CD4-positive, alpha-beta T cell treated with Interleukin-4 for 1 hour (primary cell): ENCODE data around the gene BANF1.
A peak's percentile ranks its signal among the peaks of the same experiment; 100 is the strongest.

Experiments
- DNase-seq, 2 donors: peaks; one replicate each; pipeline ENCODE4 v3.0.0-alpha.2; 2020 to 2022

The BANF1 gene

DNA sequence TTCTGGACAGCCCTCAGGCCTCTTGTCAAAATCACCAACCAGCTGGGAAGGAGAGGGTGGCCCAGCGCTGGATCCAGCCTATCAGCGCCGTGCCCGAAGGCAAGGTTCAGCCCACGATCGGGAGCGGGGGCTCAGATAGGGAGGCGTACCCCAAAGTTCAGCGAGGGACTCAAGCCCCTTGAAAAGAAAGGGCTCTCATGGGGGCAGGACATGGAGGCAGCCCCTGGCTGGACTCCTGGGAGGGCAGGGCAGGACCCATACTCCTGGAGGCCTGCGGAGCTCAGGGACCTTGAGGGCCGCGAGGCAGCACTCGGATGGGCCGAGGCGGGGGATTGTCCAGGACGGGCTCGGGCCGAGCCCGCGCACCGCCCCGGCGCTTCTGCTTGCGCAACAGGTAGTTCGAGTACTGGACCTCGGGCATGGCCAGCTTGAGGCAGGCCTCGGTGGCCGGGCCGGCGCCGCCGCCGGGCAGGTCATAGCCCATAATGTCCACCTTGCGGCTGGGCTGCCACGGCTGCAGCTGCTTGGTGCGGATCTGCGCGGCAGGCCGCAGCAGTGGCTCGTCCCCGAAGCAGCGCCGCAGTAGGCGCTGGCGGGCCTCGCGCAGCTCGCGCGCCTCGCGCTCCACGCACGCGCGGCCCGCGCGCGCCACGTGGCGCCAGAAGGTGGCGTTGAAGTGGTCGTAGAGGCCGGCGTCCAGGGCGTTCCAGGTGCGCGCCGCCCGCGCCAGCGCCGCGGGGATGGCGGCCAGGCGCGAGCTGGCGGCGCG, 40.1 kb downstream of the BANF1 start:
- no peak for DNase-seq

DNA sequence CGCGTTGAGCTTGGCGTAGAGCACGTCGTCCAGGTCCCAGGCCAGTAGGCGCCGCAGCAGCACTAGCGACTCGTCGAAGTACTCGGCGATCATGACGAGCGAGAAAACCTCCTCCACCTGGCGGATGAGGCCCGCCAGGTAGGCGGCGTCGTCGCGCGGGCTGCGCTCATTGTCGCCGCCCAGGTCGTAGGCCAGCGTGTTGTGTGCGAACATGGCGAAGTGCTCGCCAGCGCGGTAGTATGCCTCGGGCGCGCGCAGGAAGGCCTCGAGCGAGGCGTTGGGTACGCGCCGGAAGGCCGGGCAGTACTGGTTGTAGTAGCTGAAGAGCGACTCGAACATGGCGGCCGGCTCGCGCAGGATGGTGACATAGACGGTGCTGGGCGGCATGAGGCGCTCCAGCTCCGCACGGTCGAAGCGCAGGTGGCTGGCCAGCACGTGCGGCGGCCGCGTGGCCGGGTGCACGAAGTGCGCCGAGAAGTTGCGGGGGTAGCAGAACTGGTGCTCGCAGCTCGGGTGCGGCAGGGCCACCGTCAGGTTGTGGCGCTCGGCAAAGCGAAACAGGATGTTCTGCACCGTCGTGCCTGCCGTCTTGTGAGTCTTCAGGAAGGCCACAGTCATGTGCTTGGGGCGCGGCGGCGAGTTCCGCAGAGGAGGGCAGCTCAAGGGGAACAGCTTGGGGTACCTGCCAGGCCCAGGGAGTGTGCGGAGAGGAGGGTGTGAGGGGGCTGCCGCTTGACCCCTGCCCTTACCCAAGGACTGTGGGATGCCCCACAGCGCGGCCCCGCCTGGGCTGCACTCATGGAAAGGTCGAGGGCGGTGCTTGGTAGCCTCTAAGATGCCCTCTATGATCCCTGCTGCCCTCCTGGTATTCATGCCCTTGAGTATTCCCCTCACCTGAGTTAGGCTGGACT, 40.9 kb downstream of the BANF1 start:
- DNase-seq: no peak

DNA sequence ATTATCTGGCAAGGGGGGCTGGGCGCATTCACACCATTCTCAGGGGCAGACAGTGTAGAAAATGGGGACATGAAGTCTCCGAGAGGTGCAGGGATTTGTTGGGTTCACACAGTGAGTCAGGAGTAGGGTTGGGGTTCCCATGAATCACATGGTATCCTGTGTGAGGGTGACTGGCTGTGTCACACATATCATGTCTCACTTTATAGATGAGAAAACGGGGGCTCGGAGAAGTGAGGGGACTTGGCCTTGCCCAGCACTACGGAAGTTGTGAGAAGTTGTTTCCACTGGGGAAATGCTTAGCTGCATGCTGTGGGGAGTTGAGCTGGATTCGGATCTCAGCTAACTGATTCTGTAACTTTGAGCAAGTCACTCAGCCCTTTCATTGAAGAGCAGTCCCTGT, 42.5 kb downstream of the BANF1 start:
- DNase-seq: peak in 1 of 2 donors; percentile 23

DNA sequence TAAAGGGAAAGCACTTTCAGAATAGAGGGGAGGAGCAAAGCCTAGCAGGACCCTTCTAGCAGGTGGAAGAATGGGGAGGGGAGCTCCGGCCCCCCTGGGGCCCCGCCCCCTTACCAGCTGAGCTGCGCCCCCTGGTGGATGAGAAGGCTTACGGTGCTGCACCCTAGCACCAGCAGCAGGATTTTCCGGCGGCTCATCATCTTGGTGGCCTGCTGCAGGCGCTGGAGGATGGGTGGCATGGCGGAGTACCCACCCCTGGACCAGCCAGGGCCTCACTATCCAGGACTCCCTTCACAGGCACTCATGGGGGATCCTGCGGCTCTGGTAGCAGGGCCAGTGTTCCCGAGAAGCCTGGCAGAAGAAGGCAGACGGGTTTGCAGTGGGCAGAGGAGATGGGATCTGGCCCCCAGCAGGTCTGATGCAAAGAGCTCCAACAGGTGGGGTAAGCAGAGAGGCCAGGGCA, 42.9 kb downstream of the BANF1 start:
- DNase-seq: peak; percentile 82 to 85

DNA sequence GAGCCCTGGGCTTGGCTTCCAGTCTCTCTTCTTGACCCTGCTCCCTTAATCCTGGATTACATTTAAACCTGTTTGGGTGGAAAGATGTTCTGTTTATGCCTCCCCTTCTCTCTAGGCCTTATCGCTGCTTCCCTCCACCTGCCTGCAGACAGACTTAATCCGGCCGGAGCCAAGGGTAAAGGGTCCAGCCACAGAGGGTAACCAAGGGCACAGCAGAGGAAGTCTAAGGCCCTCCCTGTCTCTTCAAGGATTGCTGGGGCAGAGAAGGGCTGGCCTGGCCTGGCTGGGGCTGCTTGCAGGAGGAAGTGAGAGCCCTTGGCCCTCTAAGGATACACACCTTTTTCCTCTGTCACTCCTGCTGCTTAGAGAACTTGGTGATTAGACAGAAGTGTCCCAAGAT, 44.6 kb downstream of the BANF1 start:
- no peak for DNase-seq

DNA sequence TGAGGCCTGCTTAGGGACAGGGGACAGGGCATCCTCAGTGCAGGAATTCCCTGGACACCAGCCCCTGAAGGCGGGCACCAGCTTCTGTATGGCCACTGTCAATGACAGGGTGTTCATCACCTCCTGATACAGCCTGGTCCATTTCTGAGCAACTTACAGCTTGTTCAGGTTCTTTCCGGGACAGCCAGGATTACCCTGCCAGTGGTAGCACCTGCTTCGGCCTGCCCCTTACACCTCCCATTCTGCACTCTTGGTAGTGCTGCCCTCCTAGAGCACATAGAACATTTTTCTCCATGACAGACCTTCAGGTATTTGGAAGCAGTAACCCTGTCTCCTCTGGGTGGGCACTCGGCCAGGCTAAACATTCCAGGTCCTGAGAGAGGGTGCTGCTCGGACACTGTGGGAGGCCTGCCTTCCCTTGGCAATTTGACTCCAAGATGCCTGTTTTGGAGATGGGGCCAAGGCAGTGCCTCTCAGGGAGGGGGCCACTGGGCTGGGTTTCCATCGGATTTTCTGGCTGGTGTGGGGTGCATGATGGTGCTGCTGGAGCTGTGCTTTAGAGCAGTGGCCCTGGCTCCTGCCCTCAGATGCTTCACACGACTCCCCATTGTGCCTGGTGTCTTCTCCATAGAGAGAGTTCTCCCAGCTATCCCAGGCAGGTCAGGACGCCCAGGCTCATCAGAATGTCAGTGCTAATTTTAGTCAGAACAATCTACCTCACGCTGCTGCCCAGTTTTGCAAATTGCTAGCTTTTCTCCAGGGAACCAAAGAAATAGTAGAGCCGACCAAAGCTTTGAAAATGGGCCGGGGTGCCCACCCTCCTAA, 45.5 kb downstream of the BANF1 start:
- DNase-seq: no peak

DNA sequence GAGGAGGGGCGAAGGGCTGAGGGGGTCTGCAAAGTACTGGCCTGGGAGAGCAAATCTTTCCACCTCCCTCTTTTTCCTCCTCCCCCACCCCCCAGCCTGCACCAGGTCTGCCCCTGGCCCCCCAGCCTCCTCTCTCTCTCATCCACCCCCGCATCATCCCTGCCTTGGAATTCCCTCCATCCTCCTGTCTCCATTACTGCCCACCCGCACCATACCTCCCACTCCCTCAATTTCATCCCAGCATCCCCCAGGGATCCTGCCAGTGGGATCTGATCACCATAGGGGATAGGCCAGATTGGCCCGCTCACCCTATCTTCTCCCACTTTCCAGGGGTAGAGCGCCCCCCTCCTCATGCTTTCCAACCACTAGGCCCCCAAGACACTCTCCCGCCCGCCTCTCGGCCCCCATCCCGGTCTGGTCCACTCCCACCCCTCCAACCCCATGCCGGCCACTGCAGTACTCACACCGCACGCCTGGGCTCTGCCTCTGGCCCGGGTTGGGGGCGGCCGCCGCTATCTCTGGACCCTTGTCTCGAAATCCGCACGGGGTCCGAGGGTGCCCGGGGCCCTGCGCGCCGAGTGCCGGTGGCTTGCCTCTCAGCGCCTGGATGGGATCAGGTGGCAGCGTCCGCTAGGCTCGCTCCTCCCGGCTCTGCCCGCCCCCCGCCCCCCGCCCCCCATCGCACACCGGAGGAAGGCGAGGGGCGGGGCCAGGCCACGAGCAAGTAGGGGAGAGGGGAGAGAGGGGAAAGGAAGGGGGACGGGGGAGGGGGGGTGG, 46.4 kb downstream of the BANF1 start, which contains the start of gene GAL3ST3:
Gene GAL3ST3, minus strand, starts transcription at position 615 of the 777 bp plus-strand sequence. CDS start 3,746 bp downstream, outside the sequence.
- DNase-seq: no peak

DNA sequence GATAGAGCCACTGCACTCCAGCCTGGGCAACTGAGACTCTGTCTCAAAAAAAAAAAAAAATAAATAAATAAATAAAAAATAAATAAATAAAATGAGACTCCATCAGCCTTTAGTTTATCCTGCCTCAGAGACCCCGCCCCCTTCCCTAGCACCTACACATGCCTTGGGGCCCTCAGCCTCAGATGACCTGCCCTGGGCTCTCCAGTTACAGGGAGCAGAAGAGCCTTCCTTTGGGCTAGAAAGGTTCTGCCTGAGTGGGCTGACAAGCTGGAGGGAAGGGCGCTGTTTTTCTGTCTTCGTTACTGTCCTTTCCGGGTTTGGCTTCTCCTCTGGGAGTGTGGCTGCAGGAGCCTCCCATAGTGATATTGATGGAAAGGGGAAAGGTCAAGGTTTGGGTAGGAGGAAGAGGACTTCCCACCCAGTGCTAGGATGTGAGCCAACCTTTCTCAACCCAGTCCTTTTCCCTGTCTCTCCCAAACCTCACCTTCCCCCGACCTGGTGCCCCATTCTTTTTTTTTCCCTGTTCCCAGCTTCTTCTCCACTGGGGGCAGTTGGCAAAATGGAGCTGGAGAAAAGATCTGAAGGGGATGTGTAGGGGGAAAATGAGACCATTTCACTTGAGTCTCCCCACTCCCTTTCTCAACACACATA, 48.4 kb downstream of the BANF1 start:
- DNase-seq: no peak

DNA sequence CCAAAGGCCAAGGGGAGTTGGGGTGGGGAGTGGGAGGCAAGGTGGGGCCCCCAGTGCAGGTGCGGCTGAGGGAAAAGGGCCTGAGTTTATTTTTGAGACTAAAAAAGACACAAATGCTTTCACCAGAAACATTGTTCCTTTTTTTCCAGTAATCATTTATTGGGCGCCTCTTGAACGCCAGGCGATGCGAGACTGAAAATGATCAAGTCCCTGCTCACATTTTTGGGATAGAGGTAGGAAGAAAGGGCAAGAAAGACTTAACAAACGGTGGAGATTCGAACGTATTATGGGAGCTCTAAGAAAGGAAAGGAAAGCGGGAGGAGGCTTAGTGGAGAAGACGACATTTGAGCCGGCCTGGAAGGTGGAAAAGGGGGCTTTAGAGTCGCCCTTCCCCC, 49.1 kb downstream of the BANF1 start:
- no peak for DNase-seq

DNA sequence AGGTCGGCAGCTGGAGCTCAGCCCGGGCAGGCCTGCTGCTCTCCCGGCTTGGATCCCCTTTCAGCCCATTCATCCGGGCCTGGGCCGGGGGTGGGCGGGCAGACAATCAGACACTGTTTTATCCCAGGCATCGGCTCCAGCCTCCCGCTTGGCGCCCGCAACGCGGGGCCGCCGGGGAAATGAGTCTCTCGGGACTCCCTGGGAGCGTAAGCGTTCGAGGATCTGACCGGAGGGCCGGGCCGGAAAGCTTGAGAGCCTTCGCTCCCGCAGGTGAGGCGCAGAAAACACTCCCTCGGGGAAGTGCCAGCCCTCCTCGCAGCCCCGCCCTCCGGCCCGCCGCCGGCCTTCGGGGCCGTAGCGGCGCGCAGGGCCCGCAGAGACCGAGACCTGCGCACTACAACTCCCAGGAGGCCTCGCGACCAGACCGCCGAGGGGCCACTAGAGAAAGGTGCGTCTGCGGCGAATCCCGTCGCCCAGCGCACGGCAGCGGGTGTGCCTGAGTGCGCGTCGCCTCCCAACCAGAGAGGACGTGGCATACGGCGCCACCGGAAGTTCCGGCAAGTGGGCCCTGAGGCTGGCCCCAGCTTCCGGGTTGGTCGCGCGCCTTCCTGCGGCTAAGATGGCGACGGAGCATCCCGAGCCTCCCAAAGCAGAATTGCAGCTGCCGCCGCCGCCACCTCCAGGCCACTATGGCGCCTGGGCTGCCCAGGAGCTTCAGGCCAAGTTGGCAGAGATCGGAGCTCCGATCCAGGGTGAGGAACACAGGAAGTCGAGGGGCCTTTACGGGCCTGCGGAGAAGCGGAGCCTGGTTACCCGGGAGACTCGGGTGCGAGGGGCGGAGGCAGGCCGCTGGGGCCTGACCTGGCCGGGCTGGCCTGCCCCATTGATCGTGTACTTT, 49.7 kb downstream of the BANF1 start, which contains the start of gene SF3B2:
Gene SF3B2, plus strand, starts transcription at position 599 of the 898 bp plus-strand sequence. Its CDS starts 21 bp downstream, at position 620.
- DNase-seq: peak; percentile 97 to 98

DNA sequence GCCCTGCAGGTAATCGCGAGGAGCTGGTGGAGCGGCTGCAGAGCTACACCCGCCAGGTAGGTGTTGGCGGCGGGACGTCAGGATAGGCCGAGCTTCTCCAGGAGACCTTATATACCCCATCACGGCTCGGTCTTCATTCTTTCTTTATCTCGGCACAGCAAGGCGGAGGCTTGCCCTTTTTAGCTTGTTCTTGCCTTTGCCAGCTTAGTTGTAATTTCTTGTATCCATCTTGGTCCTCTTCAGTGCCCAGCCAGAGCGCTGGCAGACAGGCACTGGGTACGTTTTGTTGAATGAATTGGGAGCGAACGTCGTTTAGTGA, 50.3 kb downstream of the BANF1 start:
- DNase-seq: no peak
